T-helper 17 cell (primary cell): Measurements from ENCODE around the gene HTR2A. TPM values are rescaled to one million over a fixed set of nuclear protein-coding genes. Genes with fewer than 3 reads are reported as not detected.

ENCODE experiments used
- ATAC-seq: fragments of 150-1000 bp; cut with Tn5 transposase; 2 replicates; pipeline ENCODE4 v1.10.0; 2021; ENCODE audit warnings: mild to moderate bottlenecking, moderate library complexity
- DNase-seq, 3 donors: peaks; one replicate each; pipeline versions ENCODE4 v3.0.0 to v3.0.0-alpha.2; 2020 to 2021
- H3K9me3 ChIP-seq: one replicate; pipeline ENCODE4 v1.7.0; 2013; ENCODE audit warnings: low read length, mild to moderate bottlenecking; ENCODE audit not compliant: control insufficient read depth, poor library complexity, severe bottlenecking
- H3K27ac Mint-ChIP-seq: one replicate; pipeline ENCODE4 v1.8.0; 2022; ENCODE audit warnings: mild to moderate bottlenecking, moderate library complexity, mixed read lengths
- H3K27me3 Mint-ChIP-seq: one replicate; pipeline ENCODE4 v1.8.0; 2022; ENCODE audit warnings: mixed read lengths
- H3K36me3 Mint-ChIP-seq: one replicate; pipeline ENCODE4 v1.8.0; 2022; ENCODE audit warnings: low read depth, mixed read lengths
- H3K4me1 Mint-ChIP-seq: one replicate; pipeline ENCODE4 v1.8.0; 2022; ENCODE audit warnings: mild to moderate bottlenecking, mixed read lengths
- H3K4me3 Mint-ChIP-seq: one replicate; pipeline ENCODE4 v1.8.0; 2022; ENCODE audit warnings: mild to moderate bottlenecking, moderate library complexity, mixed read lengths
- total RNA-seq, 4 donors: library from RNA in 2 of 4; stranded (reverse) in 2 of 4; gene quantifications; one replicate each; pipeline ENCODE4 v1.2.3 and lab custom pipeline; 2022 to 2026

The HTR2A gene
- total RNA-seq (not detected), total RNA-seq (lab: John Stamatoyannopoulos, UW) (0 reads per million in 2 donors)

DNA sequence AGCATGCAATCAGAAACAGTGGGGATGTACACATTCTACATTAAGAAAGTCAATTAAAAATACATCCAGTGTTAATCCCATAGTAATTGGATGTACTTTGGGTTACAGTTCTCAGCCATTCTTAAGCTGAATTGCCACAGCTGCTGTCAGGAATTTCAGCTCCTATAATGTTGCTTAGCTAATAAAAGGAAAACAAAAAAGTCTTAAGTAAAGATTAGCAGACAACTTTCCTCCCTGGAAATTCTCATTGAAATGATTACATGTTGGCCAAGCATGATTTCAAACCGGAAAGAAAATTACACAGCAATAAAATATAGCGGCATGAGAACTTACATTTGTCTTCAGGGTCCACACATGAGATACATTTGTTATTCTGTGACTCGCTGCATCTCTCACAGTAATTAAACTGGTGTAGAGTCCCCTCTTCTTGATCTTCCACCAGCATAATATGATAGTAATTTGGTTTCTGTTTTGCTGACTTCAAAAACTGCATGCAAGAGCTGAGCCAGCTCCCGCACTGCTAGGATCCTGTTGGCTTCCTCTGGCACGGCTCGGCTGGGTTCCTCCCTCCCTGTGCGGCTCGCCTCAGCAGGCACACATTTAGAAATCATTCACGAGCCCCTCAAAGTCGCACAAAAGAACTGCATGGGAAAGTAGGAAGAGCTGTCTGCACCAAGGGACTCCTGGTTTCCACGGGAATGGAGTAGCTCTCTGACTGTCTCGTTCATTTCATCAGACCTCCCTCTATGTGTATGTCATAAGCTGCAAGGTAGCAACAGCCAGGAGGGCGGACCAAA, at the start of gene HTR2A:
Gene HTR2A, minus strand, starts transcription at position 713 of the 797 bp plus-strand sequence. CDS start 1,147 bp downstream, outside the sequence.
- Mint-ChIP-seq H3K4me3 (peak within 1 kb of the TSS; percentile 82), H3K27ac (peak within 1 kb of the TSS; percentile 67), H3K27me3 (peaks cover 79% of the 10 kb centered on the region), H3K4me1 (peaks cover 23% of the 10 kb centered on the region), H3K36me3 (peaks cover 2% of the 10 kb centered on the region)
- ATAC-seq (no peak), DNase-seq (no peak)
- H3K9me3 ChIP-seq, result no peaks in the 10 kb centered on the region

DNA sequence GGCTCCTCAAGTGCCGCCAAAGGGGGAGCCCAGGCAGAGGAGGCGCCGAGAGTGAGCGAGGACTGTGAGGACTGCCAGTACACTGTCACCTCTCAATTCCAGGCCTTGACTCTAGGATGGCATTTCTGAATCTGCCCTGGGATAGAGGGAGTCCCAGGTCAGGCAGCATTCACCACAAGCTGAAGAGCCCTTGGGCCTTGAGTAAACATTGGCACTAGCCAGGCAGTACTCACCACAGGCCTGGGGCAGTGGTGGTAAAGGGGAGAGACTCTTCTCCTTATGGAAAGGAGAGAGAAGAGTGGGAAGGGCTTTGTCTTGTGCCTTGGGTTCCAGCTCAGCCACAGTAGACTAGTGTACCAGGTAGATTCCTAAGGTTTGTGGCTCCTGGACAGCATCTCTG, 39.7 kb upstream of the HTR2A start:
- Mint-ChIP-seq H3K36me3 (no peaks in the 10 kb centered on the region), H3K4me3 (no peak overlapping the region), H3K27me3 (peaks cover 34% of the 10 kb centered on the region), H3K27ac (no peak overlapping the region), H3K4me1 (no peaks in the 10 kb centered on the region)
- DNase-seq (no peak), ATAC-seq (no peak)
- H3K9me3 ChIP-seq, result no peaks in the 10 kb centered on the region

DNA sequence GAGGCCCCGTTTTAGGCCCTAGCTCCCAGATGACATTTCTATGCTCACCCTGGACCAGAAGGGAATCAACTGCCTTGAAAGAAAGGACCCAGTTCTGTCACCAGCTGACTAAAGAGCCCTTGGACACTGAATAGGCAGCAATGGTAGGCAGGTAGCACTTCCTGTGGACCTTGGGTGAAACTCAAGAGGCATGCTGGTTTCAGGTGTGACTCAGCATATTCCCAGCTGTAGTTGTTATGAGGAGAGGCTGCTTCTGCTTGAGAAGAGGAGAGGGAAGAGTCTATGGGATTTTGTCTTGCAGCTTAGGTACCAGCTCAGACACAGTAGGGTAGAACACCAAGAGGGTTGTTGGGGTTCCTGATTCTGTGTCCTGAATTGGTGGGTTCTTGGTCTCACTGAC, 37.9 kb upstream of the HTR2A start:
- DNase-seq (no peak), ATAC-seq (no peak)
- no peaks in the 10 kb centered on the region for H3K36me3 Mint-ChIP-seq
- H3K4me1 Mint-ChIP-seq, result no peaks in the 10 kb centered on the region
- H3K27me3 Mint-ChIP-seq, result peaks cover 38% of the 10 kb centered on the region
- no peak overlapping the region for H3K27ac Mint-ChIP-seq
- no peak overlapping the region for H3K4me3 Mint-ChIP-seq
- H3K9me3 ChIP-seq, result no peaks in the 10 kb centered on the region

DNA sequence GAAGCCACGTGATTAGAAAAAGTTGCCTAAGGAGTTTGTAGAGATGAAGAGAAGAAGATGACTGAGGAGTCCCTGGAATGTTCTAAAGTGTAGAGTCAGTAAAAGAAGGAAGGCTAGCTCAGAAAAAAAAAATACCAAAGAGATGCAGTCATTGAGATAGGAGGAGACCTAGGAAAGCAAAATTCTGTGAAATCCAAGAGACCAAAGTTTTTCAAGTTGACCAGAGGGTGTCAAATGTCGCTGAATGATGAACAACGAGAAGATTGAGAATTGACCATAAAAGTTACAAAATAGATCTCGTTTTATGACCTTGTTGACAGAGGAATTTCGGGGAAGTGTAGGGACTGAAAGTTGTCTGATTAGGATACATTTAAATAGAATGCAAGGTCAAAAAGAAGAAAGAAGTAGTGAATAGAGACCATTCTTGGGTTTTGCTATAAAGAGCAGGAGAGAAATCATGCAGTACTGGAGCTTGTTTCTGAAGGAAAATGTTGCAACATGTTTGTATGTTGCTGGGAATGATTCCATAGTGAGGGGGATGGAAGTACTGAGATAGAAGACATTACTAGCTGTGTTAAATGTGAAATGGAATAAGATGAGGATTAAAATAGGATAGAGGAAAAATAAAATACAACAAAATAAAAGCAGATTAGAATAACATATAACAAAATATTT, 30.2 kb upstream of the HTR2A start:
- no peak overlapping the region for H3K4me3 Mint-ChIP-seq
- no peaks in the 10 kb centered on the region for H3K36me3 Mint-ChIP-seq
- H3K9me3 ChIP-seq, result peaks cover 2% of the 10 kb centered on the region
- H3K27ac Mint-ChIP-seq, result no peak overlapping the region
- ATAC-seq (no peak), DNase-seq (no peak)
- H3K27me3 Mint-ChIP-seq, result peaks cover 18% of the 10 kb centered on the region
- H3K4me1 Mint-ChIP-seq, result no peaks in the 10 kb centered on the region

DNA sequence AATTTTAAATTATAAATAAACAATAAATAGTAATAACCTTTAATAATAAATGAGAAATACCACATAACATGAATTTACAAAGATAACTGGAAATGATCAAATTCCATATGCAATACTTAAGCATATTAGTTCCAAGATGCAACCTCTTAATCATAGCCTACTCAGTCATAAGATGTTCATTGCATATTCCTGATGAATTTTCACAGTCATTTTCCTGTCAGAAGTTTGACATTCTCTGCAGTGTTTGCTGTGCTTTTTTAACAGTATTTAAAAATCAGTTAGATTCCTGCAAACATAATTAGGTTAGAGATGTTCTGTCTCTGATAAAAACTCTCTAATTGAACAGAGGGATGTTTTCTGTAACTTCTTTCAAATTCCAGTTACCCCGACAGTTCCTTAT, 28.6 kb upstream of the HTR2A start:
- peaks cover 9% of the 10 kb centered on the region for H3K27me3 Mint-ChIP-seq
- H3K27ac Mint-ChIP-seq, result no peak overlapping the region
- ATAC-seq, result no peak
- H3K36me3 Mint-ChIP-seq, result no peaks in the 10 kb centered on the region
- H3K9me3 ChIP-seq, result peaks cover 2% of the 10 kb centered on the region
- no peaks in the 10 kb centered on the region for H3K4me1 Mint-ChIP-seq
- DNase-seq, result no peak
- H3K4me3 Mint-ChIP-seq, result no peak overlapping the region

DNA sequence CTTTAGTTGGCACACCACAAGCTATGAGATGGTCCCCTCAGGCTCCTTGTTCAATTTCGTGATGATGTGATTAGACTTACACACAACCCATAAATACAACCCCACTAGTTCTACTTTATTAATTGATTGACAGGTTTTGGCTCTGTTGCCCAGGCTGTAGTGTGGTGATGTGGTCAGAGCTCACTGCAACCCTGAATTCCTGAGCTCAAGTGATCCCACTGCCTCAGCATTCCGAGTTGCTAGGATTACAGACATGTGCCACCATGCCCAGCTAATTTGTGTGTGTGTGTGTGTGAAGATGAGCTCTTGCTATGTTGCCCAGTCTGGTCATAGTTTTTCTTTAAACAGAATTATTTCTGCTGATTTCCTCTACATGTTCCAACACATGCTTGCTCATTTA, 17.5 kb upstream of the HTR2A start:
- no peak overlapping the region for H3K27ac Mint-ChIP-seq
- peaks cover 41% of the 10 kb centered on the region for H3K27me3 Mint-ChIP-seq
- H3K4me1 Mint-ChIP-seq, result no peaks in the 10 kb centered on the region
- H3K9me3 ChIP-seq, result no peaks in the 10 kb centered on the region
- DNase-seq, result no peak
- no peaks in the 10 kb centered on the region for H3K36me3 Mint-ChIP-seq
- ATAC-seq, result no peak
- no peak overlapping the region for H3K4me3 Mint-ChIP-seq

DNA sequence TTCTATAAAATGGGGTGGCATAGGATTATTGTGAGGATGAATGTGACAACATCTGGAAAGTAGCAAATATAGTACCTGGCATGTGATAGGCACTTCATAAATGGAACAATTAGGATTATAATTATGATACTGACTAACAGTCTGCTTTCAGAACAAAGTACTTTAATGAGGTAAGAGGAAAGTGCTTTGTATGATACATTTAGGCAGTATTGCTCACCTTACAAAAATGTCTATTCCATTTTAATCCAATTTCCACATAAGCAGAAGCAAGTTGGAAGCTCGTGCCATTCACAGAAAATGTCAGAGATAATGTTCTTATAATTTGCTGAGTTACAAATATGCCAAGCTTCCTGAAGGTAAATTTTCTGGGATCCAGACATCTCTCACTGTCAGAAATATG, 16.9 kb upstream of the HTR2A start:
- H3K4me1 Mint-ChIP-seq, result no peaks in the 10 kb centered on the region
- no peak overlapping the region for H3K27ac Mint-ChIP-seq
- H3K27me3 Mint-ChIP-seq, result peaks cover 45% of the 10 kb centered on the region
- H3K9me3 ChIP-seq, result no peaks in the 10 kb centered on the region
- DNase-seq, result no peak
- no peaks in the 10 kb centered on the region for H3K36me3 Mint-ChIP-seq
- H3K4me3 Mint-ChIP-seq, result no peak overlapping the region
- ATAC-seq, result no peak

DNA sequence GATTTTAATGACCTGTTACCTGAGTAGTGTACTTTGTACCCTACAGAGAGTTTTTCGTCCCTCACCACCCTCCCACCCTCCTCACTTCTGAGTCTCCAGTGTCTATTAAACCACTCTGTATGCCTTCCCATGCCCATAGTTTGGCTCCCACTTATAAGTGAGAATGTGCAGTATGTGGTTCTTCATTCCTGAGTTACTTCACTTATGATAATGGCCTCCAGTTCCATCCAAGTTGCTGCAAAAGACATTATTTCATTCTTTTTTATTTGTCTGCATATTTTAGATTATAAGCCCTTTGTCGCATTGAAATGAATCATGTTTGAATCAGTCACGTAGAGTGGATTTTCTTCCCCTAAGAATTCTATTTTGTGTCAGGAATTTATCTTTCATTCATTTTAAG, 12.2 kb upstream of the HTR2A start:
- Mint-ChIP-seq H3K36me3 (no peaks in the 10 kb centered on the region), H3K27ac (no peak overlapping the region), H3K4me1 (no peaks in the 10 kb centered on the region), H3K27me3 (peaks cover 39% of the 10 kb centered on the region), H3K4me3 (no peak overlapping the region)
- DNase-seq (no peak), ATAC-seq (no peak)
- H3K9me3 ChIP-seq, result no peaks in the 10 kb centered on the region

DNA sequence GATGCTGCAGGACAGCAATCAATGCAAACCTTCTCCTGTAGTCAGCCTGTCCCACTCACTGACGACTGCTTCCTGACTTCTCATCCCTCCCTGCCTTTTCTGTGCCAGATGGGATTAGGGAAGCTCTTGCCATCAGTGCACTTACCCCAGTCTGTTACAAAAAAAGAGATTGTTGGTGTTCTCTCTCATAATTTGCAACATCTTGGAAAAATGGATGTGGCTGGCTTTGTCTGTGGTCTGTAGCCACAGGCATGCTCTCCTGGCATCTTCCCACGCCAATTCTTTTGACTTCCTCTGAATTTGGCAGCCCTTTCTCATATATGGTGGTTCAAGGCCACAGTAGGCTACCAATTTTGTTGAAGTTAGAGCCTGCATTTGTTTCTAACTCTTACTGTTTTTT, 11.6 kb upstream of the HTR2A start:
- DNase-seq, result no peak
- H3K4me3 Mint-ChIP-seq, result no peak overlapping the region
- peaks cover 2% of the 10 kb centered on the region for H3K4me1 Mint-ChIP-seq
- H3K9me3 ChIP-seq, result no peaks in the 10 kb centered on the region
- peaks cover 42% of the 10 kb centered on the region for H3K27me3 Mint-ChIP-seq
- H3K36me3 Mint-ChIP-seq, result no peaks in the 10 kb centered on the region
- H3K27ac Mint-ChIP-seq, result no peak overlapping the region
- no peak for ATAC-seq

DNA sequence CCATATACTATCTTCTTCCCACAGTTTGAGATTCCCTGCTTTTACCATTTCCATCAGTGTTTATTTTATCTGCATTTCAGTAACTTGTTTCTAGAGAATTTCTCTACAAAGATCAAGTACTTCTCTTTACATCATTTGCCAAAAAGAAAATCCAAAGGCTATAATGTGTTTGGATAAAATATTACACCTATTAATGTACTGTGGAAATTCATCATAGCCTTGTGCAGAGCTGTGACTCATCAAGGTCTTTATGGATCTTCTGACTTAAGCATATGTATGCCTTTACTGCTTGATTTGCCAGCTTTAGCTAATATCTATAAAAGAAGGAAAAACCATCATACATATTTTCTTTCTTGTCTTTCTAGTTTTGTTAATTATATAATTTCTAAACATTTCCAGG, 9.6 kb upstream of the HTR2A start:
- no peaks in the 10 kb centered on the region for H3K36me3 Mint-ChIP-seq
- peaks cover 46% of the 10 kb centered on the region for H3K27me3 Mint-ChIP-seq
- no peak overlapping the region for H3K4me3 Mint-ChIP-seq
- H3K9me3 ChIP-seq, result peaks cover 2% of the 10 kb centered on the region
- no peak for DNase-seq
- no peak overlapping the region for H3K27ac Mint-ChIP-seq
- ATAC-seq, result no peak
- peaks cover 2% of the 10 kb centered on the region for H3K4me1 Mint-ChIP-seq

DNA sequence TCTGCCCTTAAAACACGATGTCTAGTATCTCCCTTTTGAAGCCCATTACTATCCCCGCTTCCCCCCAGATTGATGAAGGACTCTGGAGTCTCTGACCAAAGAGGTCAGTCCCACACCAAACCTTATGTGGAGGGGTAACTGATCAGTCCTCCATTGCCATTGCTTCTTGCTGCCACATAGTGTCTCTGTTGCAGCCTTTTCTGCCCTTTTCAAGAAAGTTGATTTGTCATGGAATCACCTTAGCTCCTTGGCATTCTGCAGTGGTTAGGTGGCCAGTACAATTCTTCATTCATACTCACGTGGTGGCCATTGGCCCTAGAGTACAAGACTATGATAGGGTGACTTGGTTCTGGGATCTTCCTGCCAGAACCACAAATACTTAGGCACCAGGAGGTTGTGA, 8.4 kb upstream of the HTR2A start:
- Mint-ChIP-seq H3K4me3 (no peak overlapping the region), H3K27ac (no peak overlapping the region), H3K27me3 (peaks cover 38% of the 10 kb centered on the region), H3K4me1 (peaks cover 2% of the 10 kb centered on the region), H3K36me3 (no peaks in the 10 kb centered on the region)
- peaks cover 2% of the 10 kb centered on the region for H3K9me3 ChIP-seq
- DNase-seq, result no peak
- no peak for ATAC-seq

DNA sequence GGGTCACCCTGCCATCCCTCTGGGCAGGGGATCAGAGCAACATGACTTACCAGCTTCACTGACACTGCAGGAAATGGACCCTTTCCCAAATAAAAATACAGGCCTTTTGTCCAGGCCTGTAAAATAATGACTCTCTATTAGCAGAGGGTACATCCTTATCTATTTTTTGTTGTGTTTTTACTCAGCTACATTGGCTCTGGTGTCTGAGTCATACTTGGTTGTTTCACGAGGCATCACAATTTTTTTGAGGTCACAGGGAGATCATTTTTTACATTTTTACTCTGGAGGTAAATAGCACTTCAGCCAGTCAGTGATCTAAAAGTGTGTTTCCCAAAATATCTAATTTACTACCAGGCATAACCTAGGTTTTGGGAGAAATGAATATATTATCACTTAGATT, 6.9 kb upstream of the HTR2A start:
- H3K9me3 ChIP-seq, result peaks cover 2% of the 10 kb centered on the region
- no peaks in the 10 kb centered on the region for H3K36me3 Mint-ChIP-seq
- H3K27ac Mint-ChIP-seq, result no peak overlapping the region
- ATAC-seq (no peak), DNase-seq (no peak)
- H3K27me3 Mint-ChIP-seq, result peaks cover 35% of the 10 kb centered on the region
- no peak overlapping the region for H3K4me3 Mint-ChIP-seq
- peaks cover 2% of the 10 kb centered on the region for H3K4me1 Mint-ChIP-seq

DNA sequence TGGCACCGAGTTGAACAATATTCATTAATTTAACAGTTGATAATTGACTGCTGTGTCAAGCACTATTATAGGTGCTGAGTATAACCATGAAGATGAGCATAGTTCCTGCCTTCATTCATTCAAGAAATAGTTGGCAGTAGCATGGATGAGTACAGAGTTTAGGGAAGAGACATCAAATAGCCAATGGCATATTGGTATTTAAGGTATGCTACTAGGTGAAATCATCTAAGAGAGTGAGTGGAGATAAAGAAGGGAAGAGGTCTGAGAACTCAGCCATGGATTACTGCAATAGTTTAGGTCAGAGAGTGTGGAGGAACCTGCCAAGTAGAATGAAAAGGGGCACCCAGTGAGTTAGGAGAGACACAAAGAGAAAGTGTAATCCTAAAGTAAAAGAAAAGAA, 4.9 kb upstream of the HTR2A start:
- H3K36me3 Mint-ChIP-seq, result no peaks in the 10 kb centered on the region
- H3K9me3 ChIP-seq, result peaks cover 2% of the 10 kb centered on the region
- H3K4me3 Mint-ChIP-seq, result no peak overlapping the region
- DNase-seq (no peak), ATAC-seq (no peak)
- H3K27me3 Mint-ChIP-seq, result peaks cover 49% of the 10 kb centered on the region
- H3K27ac Mint-ChIP-seq, result no peak overlapping the region
- peaks cover 12% of the 10 kb centered on the region for H3K4me1 Mint-ChIP-seq

DNA sequence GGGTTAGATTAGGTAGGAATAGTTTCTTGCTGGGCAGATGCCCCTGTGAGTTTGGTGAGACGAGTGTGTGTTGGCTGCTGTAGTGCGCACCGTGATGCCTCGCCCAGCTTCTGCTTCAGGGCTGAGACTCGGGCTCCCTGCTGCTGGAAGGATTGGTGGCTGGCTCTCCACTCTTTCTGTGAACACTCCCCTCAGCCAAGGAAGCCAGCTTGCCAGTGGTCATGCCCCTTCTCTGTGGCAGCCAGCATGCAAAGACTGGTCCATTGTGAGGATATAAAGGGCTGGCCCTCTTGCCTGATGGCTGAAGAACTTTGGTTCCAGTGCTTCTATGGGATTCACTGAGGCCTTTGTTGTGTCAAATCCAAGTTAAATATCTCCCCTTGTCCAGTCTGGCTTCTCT, 2.9 kb upstream of the HTR2A start:
- no peaks in the 10 kb centered on the region for H3K36me3 Mint-ChIP-seq
- no peak for ATAC-seq
- no peak overlapping the region for H3K4me3 Mint-ChIP-seq
- H3K9me3 ChIP-seq, result peaks cover 2% of the 10 kb centered on the region
- no peak for DNase-seq
- H3K27me3 Mint-ChIP-seq, result peaks cover 64% of the 10 kb centered on the region
- peaks cover 16% of the 10 kb centered on the region for H3K4me1 Mint-ChIP-seq
- H3K27ac Mint-ChIP-seq, result no peak overlapping the region
